Choroid plexus epithelial cell (primary cell): ENCODE measurements around the gene TLX1.
"Not testable (repeated sequence)": the region's sequence is repeated elsewhere in the genome, so short reads cannot be mapped to it uniquely, and the experiment has no call there.

ENCODE experiments used
- DNase-seq: peaks from one replicate; pipeline ENCODE4 v3.0.0-alpha.2; 2010; ENCODE audit warnings: low read depth
- H3K4me3 ChIP-seq: 2 replicates; pipeline ENCODE4 v1.5.1; 2011; ENCODE audit warnings: low read depth, mild to moderate bottlenecking, control low read depth, low read length, moderate library complexity
- TF ChIP-seq, protein P1 (sequence below): conservative IDR thresholded peaks from 2 replicates; pipeline ENCODE4 v1.5.1; 2011; ENCODE audit warnings: low read depth, mild to moderate bottlenecking, control low read depth, inconsistent platforms, low read length, moderate library complexity

TLX1 gene

DNA sequence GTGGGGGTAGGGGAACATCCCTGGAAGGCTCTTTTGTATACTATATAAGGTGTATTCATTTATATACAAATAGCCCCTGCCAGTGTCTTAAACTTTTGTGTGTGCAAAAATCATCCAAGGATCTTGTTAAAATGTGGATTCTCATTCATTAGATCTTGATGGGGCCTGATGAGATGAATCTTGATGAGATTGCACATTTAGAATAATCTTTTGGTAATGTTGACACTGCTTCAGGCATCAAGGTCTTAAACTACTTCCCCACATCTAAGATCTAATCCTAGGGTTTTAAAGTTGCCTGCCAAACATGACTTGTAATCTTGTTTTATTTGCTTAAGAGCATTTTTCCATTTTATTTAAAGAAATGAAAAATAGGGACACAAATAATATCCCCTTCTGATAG is 13.0 kb downstream of the TLX1 start:
- H3K4me3 ChIP-seq = no peak overlapping the region
- TF ChIP-seq, protein P1, sequence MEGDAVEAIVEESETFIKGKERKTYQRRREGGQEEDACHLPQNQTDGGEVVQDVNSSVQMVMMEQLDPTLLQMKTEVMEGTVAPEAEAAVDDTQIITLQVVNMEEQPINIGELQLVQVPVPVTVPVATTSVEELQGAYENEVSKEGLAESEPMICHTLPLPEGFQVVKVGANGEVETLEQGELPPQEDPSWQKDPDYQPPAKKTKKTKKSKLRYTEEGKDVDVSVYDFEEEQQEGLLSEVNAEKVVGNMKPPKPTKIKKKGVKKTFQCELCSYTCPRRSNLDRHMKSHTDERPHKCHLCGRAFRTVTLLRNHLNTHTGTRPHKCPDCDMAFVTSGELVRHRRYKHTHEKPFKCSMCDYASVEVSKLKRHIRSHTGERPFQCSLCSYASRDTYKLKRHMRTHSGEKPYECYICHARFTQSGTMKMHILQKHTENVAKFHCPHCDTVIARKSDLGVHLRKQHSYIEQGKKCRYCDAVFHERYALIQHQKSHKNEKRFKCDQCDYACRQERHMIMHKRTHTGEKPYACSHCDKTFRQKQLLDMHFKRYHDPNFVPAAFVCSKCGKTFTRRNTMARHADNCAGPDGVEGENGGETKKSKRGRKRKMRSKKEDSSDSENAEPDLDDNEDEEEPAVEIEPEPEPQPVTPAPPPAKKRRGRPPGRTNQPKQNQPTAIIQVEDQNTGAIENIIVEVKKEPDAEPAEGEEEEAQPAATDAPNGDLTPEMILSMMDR = no peak
- no peak for DNase-seq

DNA sequence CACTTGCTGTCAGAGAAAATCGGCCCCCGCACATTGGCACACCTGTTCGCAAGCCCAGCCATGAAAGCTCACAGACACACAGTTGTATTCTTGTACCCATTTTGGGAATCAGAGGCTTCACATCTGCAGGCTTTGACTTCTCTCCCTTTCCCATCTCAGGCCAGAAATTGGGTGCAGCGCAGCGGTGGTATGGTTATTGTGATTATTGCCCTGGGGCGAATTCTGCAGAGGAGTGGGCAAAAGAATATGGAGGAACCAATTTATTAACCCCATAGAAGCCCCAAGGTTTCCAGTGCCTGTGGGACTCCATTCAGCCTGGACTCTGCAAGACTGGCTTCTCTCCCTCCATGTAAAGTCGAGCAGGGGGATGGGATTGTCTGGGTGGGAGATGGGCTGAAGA is 14.0 kb downstream of the TLX1 start:
- no peak for DNase-seq
- no peak overlapping the region for H3K4me3 ChIP-seq
- TF ChIP-seq, protein P1 = no peak

DNA sequence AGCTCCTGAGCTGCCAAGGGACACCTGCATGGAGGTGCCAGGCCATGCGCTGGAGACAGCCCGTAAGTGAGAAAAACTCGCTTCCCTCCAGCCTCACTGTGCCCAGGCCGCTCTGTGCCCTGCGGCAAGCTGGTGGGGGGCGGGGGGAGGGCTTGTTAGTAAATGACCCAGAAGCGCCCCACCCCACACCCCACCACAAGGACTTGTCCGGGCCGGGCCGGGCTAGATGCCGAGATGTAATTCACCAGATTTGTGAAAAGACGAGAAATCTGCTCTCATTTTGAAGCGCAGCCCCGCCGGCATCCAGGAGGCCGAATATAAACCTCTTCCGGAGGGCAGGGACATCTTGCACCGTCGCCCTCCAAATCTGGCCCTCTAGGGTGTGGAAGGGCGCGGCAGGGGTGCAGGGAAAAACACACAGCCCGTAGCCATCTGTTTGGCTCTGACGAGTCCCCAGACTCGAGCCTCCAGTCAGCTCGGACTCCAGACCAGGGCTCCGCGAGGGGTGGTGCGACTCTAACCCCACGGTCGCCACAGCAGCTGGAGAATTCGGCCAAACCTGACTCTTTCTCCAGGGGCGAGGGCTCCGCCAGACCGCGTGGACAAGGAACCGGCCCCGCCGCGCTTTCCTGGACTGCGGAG is 14.8 kb downstream of the TLX1 start:
- DNase-seq = no peak
- H3K4me3 ChIP-seq = no peak overlapping the region
- TF ChIP-seq, protein P1 = no peak

DNA sequence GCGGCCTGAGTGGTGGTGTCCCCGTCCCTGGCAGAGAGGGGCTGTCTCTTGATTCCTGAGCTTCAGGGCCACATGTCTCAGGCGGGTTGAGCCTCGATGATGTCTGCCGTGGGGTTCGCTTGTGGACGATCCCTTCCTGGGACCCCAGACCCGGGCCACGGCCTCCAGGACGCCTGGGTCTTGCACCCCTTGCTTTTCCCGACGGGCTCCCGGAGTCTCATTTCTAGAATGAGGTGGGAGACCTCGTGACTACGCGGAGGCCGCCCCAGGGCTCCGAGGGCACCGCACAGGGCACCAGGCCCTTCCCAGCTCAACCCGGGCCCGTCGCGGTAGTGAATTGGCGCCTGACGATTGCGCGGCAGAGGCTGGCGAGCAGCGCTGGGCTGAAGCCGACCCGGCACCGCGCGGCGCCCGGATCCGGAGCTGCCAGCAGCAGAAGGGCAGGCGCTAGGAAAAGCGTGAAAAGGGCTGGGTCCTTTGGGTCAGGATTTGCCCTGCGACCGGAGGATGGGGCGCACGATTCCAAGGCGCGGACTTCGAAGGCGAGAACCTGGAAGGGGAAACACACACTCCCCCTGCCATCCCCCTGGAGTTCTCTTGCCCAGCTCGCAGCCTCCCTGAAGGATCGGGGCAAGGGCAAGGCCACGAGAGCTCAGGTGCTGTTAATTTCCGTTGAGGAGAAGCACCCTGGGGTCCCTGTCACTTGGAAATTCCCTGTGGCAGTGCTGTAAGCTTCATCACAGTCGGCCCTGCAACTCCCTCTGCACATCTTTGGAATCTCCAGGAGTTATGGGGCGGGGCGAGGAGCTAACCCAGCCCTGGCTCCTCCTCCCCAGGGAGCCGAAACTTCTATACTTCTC is 15.5 kb downstream of the TLX1 start:
- DNase-seq = no peak
- TF ChIP-seq, protein P1 = no peak
- no peak overlapping the region for H3K4me3 ChIP-seq

DNA sequence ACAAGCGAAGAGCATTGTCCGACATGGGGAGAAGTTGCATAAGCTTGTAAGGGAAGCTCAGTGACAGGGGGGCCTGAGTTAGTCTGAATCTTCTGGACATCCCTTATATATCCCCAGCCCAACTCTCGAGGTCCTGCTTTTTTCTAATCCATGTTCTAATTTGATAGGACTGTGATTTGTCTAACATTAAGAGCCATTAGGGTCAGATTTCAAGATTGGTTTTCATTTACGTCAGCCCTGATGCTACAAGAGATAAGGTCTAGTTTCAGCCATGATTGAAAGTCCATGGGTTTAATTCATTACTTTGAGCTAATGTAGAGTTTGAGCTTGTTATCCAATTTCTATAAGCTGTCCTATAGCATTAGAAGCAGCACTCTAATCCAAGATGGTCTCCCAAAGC is 20.3 kb downstream of the TLX1 start:
- DNase-seq = no peak
- H3K4me3 ChIP-seq = no peak overlapping the region
- TF ChIP-seq, protein P1 = no peak

DNA sequence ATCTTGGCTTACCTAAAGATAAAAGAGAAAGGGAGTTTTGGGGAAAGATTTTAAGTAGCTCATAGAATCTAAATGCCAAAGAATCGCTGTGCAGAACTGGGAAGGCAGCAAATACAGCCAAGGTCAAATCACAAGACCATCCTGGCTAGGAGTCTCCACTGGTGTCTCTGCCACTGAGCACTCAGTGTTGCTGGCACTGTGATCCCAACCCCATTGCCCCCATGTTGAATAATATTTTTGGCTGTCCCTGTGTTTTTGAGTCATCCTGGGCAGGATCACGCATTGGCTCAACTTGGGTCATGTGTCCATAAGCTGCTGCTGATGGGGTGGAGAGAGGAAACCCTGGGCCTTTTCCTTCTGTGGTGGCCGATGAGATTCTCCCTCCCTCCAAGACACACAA is 21.2 kb downstream of the TLX1 start:
- TF ChIP-seq, protein P1 = no peak
- H3K4me3 ChIP-seq = no peak overlapping the region
- no peak for DNase-seq

DNA sequence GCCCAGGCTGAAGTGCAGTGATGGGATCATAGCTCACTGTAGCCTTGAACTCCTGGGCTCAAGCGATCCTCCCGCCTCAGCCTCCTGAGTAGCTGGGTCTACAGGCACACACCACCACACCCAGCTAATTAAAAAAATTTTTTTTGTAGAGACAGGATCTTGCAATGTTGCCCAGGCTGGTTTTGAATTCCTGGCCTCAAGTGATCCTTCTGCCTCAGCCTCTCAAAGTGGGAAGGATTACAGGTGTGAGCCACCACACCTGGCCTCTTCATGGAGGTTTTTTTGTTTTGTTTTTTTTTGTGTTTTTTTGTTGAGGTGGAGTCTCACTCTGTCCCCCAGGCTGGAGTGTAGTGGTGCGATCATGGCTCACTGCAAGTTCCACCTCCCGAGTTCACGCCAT is 23.4 kb downstream of the TLX1 start:
- not testable (repeated sequence) for DNase-seq

More for the DNA sequence above, 23.4 kb downstream of the TLX1 start:
- H3K4me3 ChIP-seq = not testable (repeated sequence)
